GM19324 (cell line): Measurements from ENCODE around the gene TMEM222.
"Not testable (repeated sequence)": the region's sequence is repeated elsewhere in the genome, so short reads cannot be mapped to it uniquely, and the experiment has no call there.

Source experiments
- ATAC-seq: cut with Tn5 transposase; IDR thresholded peaks from one replicate; pipeline ENCODE4 v1.9.1; 2021; ENCODE audit warnings: mild to moderate bottlenecking, moderate library complexity; ENCODE audit not compliant: unreplicated experiment, low FRiP score

TMEM222 gene

GRCh38 chr1:27372808-27373690, 51.1 kb downstream of the TMEM222 start:
- no peak for ATAC-seq

- no peak for ATAC-seq
These were observed 52.6 kb downstream of the TMEM222 start, which contains the start of gene FCN3 for GRCh38 chr1:27374362-27375086. FCN3 (minus strand) TSS chr1:27374824; CDS start chr1:27374818, 6 bp downstream.

GRCh38 chr1:27377760-27378495, 56.0 kb downstream of the TMEM222 start:
- no peak for ATAC-seq

- no peak for ATAC-seq
These were observed 57.7 kb downstream of the TMEM222 start for GRCh38 chr1:27379564-27380122.

GRCh38 chr1:27380224-27380623, 58.3 kb downstream of the TMEM222 start:
- no peak for ATAC-seq

GRCh38 chr1:27380766-27381733, 59.1 kb downstream of the TMEM222 start:
- ATAC-seq: no peak

- no peak for ATAC-seq
These were observed 60.2 kb downstream of the TMEM222 start for GRCh38 chr1:27381969-27382762.

GRCh38 chr1:27383039-27383605, 61.2 kb downstream of the TMEM222 start, which contains the start of gene CD164L2:
CD164L2 (minus strand) TSS chr1:27383333; CDS start chr1:27383239, 94 bp downstream.
- ATAC-seq: no peak

- ATAC-seq: no peak
These were observed 61.7 kb downstream of the TMEM222 start for GRCh38 chr1:27383661-27384060.

- ATAC-seq: not testable (repeated sequence)
These were observed 62.8 kb downstream of the TMEM222 start for GRCh38 chr1:27384797-27385196.
